Measurements from ENCODE around the gene PEAK1. TPM values are rescaled to one million over a fixed set of nuclear protein-coding genes. Genes with fewer than 3 reads are reported as not detected.

Gene PEAK1
- total RNA-seq, 1 experiment from 2014 or later: 21.2 TPM

DNA sequence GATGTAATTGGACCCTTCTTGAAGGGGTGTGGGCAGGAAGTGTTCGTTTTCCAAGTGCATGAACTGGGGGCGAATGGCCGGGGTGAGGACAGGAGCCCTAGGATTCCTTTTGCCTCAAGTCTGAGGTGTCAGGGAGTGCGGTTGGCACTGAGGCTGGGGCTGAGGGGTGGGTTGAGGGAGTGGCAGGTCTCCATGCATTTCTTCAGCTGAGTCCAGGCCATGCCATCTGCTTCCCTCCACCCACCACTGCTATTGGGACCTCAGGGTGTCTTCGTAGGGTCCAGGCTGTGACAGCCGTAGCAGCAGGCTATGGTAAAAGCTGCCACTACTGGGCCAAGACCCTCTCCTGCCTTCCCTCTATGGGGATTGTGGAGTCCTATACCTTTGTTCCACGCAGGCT lies 323.4 kb downstream of the PEAK1 start:
- WGBS (ENCODE audit: extremely low coverage, insufficient read length, low lambda C conversion rate): no CpG with 5 or more reads among the region's 7 CpGs
- TF ChIP-seq, protein P1, sequence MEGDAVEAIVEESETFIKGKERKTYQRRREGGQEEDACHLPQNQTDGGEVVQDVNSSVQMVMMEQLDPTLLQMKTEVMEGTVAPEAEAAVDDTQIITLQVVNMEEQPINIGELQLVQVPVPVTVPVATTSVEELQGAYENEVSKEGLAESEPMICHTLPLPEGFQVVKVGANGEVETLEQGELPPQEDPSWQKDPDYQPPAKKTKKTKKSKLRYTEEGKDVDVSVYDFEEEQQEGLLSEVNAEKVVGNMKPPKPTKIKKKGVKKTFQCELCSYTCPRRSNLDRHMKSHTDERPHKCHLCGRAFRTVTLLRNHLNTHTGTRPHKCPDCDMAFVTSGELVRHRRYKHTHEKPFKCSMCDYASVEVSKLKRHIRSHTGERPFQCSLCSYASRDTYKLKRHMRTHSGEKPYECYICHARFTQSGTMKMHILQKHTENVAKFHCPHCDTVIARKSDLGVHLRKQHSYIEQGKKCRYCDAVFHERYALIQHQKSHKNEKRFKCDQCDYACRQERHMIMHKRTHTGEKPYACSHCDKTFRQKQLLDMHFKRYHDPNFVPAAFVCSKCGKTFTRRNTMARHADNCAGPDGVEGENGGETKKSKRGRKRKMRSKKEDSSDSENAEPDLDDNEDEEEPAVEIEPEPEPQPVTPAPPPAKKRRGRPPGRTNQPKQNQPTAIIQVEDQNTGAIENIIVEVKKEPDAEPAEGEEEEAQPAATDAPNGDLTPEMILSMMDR (conservative IDR thresholded peaks at IDR 0.05): no peak
- H3K79me2 ChIP-seq (ENCODE audit: insufficient read depth, low read length): no peaks in the 10 kb centered on the region
- H2BK20ac ChIP-seq (ENCODE audit: low read depth, low read length, poor library complexity, severe bottlenecking): no peak overlapping the region
- no peaks in the 10 kb centered on the region for H3K9me3 ChIP-seq (ENCODE audit: control insufficient read depth, low read depth, low read length)
- no peak overlapping the region for H2BK15ac ChIP-seq (ENCODE audit: low read depth, low read length)
- H4K5ac ChIP-seq (ENCODE audit: insufficient read length, low read depth, low read length): no peak overlapping the region
- H3K23me2 ChIP-seq (ENCODE audit: insufficient read length, low read depth, low read length, poor library complexity, severe bottlenecking): no peaks in the 10 kb centered on the region
- H4K20me1 ChIP-seq (ENCODE audit: control insufficient read depth, insufficient read depth, insufficient read length): no peaks in the 10 kb centered on the region
- H3K4me1 ChIP-seq (ENCODE audit: insufficient read depth, low read length): no peaks in the 10 kb centered on the region
- H3K27ac ChIP-seq (ENCODE audit: insufficient read length, low read depth, low read length): no peak overlapping the region
- no peaks in the 10 kb centered on the region for H3K27me3 ChIP-seq (ENCODE audit: insufficient read depth, low read length)
- H3K4me2 ChIP-seq (ENCODE audit: insufficient read depth, insufficient read length, low read length): no peak overlapping the region
- H3K4ac ChIP-seq (ENCODE audit: low read depth, low read length): no peak overlapping the region
- H2AK5ac ChIP-seq (ENCODE audit: insufficient read length, low read length): no peak overlapping the region
- H3K9ac ChIP-seq (ENCODE audit: extremely low read depth, insufficient read length, low read length): no peak overlapping the region
- H2AFZ ChIP-seq (ENCODE audit: low read length): no peak overlapping the region
- Mint-ChIP-seq H3K27ac (no peak overlapping the region; a peak in 1 of 7 replicates), H3K4me3 (no peak overlapping the region), H3K36me3 (ENCODE audit: insufficient read depth in 1 of 3, low read depth in 3 of 3) (no peaks in the 10 kb centered on the region), H3K4me1 (peaks cover 6 to 8% of the 10 kb centered on the region in 2 experiments; a peak in 2 of 4 replicates), H3K9me3 (no peaks in the 10 kb centered on the region), H3K27me3 (ENCODE audit: low read depth) (no peaks in the 10 kb centered on the region; the same call in none of the 2 replicates)
- no peak overlapping the region for H3K18ac ChIP-seq (ENCODE audit: insufficient read length, low read depth, low read length)
- H2BK12ac ChIP-seq (ENCODE audit: insufficient read length, low read depth, low read length): no peak overlapping the region
- no peak overlapping the region for H4K91ac ChIP-seq (ENCODE audit: insufficient read length, low read depth, low read length)
- no peak overlapping the region for H3K56ac ChIP-seq (ENCODE audit: insufficient read length, low read depth, low read length)
- no peak overlapping the region for H4K8ac ChIP-seq (replicated peaks; ENCODE audit: insufficient read length, low read depth, low read length)
- no peak overlapping the region for H3T11ph ChIP-seq (ENCODE audit: low read length)
- H3K14ac ChIP-seq (ENCODE audit: insufficient read depth, low read length): no peak overlapping the region
- no peak overlapping the region for H3K23ac ChIP-seq (ENCODE audit: insufficient read length, low read depth, low read length)
- no peak overlapping the region for H2BK120ac ChIP-seq (ENCODE audit: low read depth, low read length, poor library complexity, severe bottlenecking)
- H3K79me1 ChIP-seq (ENCODE audit: insufficient read depth, low read depth, low read length, poor library complexity, severe bottlenecking): no peaks in the 10 kb centered on the region
- DNase-seq: no peak
- H2BK5ac ChIP-seq (ENCODE audit: insufficient read length, low read length): no peak overlapping the region

All from H9 (cell line).